ENCODE results near the gene GMEB2.
"Not testable (repeated sequence)": the region's sequence is repeated elsewhere in the genome, so short reads cannot be mapped to it uniquely, and the experiment has no call there.

GMEB2 gene

DNA sequence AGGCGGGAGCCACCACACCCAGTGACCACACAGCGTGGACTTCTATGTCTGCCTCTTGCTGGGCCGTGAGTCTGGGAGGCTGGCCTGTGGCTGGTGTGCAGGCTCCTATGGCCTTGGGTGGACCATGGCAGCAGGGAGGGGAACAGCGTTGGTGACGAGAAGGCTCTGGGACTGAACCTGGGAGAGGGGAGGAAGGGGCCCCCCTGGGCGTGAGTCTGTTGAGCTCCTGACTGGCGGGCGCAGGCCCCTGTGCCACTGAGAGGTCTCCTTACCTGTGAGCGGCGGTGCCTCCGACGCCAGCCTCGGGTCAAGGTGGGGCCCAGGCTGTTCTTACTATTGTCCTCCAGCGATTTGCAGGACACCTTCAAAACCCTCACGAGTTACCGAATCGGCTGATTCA, 40.1 kb downstream of the GMEB2 start:
- DNase-seq = no peak

DNA sequence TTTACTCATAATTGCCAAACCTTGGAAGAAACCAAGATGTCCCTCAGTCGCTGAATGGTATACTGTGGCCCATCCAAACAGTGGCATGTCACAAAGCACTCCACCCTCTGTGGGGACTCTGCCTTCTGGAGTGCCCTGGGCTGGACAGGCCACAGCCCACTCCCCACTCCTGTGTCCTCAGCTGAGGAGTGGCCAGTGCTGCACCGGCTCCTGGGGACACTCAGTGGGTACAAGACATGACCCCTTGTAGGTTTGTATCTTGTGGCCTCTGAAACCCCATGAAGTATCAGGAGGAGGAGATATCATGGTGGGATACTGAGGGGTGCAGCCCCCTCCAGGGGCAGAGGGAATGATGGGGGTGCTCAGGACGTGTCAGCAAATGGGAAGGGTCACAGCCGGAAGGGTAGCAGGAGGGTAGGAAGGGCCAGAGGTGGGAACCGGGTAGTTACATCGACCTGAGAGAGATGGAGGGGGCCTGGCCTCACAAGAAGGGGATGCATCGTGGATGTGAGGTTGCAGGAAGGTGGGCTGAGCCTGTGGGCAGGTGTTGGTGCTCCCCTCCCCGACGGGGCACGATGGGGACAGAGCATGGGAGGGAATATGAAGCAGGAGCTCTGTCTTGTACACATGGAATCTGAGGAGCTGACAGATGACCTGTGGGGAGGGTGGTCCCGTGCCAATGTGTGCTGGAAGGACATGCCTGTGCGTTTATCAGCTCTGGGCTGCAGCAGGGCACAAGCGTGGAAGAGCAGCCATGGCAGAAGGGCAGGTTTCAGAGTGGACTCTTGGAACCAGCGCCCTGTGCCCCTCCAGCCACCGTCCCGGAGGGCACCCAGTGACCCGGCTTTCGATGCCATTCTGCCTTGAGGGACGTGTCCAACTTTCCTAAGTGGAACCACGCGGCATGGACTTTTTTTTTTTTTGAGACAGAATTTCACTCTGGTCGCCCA, 41.0 kb downstream of the GMEB2 start:
- DNase-seq = no peak

DNA sequence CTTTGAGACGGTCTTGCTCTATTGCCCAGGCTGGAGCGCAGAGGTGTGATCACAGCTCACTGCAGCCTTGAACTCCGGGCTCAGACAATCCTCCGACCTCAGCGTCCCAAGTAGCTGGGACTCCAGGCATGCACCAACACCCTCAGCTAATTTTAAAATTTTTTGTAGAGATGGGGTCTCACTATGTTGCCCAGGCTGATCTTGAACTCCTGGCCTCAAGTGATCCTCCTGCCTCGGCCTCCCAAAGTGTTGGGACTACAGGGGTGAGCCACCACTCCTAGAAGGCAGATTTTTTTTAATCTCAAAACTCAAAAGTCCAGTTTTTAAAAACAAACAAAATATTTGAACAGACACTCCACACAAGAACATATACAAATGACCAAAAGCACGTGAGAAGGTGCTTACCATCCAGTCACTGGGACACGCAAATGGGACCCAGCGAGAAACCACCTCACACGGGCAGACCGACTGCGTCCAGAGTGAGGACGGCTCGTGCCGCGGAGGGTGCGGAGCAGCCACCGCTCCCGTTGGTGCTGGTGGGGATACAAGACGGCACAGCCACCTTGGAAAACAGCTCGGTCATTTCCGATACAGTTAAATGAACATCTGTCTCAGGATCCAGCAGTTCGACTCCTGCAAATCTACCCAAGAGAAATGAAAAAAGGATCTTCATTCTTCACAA, 44.4 kb downstream of the GMEB2 start:
- no peak for DNase-seq

DNA sequence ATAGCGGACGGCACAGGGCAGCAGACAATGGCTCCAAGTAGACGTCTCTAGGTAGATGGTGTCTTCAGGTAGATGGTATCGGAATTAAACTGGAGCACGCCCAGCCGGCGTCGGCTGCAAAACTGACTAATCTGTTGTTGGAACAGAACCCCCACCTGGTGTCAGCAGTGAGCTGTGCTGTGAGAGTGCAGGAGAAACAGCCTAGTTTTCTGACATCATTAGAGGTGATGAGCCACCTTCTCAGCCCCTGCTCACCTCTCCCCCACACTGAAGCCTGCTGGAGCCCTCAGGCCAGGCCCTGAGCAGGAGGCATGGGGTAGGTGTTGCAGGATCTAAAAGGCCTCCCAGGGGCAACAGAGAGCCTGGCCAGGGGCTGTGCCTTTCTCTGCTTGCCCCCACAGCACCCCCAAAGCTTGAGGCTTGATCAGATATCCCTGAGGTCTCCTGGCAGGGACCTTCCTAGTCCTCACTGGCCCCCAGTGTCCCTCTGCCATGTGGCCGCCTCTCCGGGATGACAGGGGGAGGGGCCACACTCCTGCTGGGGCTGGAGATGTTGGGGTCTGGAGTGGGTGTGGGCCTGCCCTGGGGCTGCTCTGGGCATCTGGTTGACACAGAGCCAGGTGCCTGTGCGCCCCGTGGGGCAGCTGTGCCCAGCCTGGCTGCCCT, 46.0 kb downstream of the GMEB2 start:
- DNase-seq = peak; percentile 6

DNA sequence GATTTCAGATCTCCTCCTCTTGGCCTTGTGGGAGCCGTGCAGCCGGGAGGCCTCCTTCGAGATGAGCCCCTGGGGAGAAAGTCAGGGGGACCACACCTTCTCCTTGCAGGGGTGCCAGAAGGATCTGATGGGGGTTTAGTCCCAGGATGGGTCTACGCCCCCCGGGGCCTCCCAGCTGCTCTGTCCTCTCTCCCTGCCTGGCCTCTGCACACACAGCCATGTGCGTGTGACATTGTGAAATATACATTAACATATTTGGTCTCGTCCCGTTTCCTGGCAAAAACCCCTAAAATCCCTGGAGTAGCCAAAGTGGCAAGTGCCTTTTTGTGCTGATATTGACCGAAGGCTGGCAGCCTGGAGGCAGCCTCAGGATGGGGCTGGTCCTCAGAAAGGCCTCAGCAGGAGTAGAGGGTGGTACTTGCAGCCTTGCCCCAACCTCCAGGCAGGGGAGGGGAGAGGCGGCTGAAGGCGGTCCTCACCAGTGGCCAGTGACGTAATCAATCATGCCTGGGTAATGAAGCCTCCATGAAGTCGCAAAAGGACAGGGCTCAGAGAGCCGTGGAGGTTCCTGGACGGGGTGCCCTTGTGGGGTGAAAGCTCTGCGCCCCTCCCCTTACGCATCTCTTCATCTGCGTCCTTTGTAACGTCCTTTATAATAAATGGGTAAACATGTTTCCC, 47.7 kb downstream of the GMEB2 start:
- no peak for DNase-seq

DNA sequence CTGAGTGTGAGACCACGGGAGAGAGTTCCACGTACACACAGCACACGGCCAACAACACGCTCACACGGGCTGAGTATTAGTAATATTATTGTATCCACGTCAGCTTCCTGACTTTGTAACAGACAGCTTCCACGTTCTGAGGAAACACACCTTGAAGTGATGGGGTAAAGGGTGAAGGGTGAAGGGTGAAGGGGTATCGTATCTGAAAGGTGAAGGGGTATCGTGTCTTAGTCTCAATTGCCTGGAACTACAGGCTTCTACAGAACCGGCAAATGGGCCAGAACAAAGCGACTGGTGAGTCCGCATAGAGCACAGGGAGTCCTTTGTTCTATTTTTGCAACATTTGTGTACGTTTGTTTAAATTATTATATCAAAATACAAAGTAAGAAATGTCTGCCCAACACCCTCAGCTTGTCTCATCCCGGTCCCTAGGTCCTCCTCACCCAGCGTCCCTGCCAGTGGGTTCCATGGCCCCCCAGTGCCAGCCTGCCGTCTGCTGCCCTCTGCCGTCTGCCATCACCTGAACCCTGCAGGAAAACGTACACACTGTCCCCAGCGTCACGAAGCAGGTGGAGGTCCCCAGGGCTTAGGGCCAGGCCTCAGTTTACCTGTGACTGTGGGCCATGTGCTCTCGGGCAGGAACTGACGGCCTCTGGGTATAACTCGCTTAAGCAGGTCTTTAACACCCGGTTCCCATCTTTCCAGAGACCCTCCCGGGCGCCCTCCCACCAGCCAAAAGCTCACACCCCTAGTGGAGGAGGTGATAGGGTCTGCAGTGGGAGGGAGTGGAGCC, 48.5 kb downstream of the GMEB2 start:
- no peak for DNase-seq

DNA sequence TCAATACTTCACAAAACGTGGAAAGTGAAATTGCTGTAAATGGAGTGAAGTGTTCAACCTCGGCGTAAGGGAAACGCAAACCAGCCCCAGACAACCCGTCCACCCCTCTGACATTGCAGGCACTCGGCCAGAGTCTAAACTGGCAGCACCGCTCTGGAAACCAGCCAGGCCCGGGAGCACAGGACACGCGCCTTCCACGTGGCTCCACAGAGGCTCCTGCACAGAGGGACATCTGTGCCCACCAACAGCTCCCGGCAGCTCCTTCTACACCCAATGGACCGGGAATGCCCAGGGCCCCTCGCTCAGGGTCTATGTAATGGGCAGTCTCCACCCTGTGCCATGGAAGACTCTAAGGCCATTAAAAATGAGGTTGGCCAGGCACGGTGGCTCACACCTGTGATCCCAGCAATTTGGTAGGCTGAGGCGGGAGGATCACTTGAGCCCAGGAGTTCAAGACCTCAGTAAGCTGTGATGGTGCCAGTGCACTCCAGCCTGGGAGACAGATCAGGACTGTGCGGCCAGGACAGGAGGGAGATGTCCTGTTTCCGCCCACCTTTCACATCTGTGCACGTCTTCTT, 49.5 kb downstream of the GMEB2 start:
- peak; percentile 15 for DNase-seq

DNA sequence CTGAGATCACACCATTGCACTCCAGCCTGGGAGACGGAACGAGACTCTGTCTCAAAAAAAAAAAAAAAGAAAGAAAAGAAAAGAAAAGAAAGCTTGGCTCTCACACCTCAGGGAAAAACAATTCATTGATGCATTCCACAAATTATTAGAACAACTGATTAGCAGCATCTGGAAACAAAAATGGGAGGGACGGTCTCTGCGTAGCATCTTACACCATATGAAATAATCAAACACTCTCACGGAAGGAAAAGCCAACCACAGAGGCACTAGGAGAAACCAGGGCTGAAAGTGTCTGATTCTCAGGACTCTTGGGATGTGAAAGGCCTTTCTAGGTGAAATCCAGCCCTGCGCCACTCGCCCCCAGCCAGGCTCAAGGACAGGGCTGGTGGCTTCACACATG, 50.6 kb downstream of the GMEB2 start:
- no peak for DNase-seq

DNA sequence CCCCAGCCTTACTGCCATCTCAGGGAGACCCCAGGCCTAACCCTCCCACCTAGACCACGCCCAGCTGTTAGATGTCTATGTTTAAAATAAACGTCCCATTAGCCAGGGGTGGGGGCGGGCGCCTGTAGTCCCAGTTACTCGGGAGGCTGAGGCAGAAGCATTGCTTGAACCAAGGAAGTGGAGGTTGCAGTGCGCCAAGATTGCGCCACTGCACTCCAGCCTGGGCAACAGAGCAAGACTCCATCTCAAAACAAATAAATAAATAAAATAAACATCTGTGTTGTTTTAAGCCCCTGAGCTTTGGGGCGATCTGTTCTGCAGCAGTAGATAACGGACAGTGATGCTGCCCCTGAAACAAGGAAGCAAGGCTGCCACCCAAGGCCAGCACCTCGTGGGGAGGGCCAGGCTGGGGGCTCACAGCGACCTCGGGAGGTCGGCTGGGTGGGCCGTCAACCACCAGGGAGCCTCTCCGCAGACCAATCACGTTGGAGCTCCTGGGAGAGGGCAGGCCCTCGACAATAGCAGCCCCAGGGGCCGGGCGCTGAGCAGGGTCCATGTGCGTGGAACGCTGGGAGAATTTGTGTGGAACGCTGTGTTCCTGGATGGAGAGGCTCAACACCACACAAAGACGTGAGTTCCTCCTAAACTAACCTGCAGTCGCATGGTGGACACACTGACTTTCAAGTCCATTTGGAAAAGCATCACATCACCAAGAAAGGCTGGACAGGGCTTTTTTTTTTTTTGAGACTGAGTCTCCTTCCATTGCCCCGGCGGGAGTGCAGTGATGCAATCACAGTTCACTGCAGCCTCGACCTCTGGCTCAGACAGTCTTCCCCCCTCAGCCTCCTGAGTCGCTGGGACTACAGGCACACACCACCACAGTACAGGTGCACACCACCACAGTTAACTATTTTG, 51.8 kb downstream of the GMEB2 start:
- DNase-seq = no peak

DNA sequence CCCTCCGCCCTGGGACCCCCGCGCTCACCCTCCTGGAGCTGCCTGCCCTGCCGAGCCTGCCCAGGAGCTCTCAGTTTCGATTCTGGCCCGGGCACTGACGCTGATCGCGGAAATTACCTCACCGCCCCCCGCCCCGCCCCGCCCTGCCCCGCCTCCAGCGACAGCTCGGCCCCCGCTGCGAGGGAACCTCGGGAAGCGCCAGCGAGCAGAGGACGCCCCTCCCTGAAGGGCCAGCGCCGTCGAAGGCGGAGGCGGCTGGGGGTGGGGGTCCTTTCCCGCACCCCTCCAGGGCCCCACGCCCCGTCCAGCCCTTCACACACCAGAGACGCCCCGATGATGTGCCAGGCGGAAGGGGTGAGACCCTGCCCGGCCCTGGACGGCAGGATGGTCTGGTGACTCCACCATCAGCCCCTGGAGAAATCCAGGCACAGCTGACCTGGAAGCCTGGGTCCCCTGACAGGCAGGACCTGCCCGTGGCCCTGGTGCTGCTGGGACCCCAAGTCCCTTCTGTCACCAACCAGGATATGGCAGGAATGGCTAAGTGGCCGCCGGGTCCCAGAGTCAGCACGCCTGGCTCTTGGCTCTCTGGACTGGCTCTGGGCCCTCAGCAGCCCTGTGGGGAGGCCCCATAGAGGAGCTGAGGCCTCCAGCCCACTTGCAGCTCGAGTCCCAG, 52.6 kb downstream of the GMEB2 start, which contains the start of gene HELZ2:
Gene HELZ2 (minus strand): TSS at position 84 of the 673 bp plus-strand sequence. CDS start 1,854 bp downstream, outside the sequence.
- peak; percentile 20 for DNase-seq

DNA sequence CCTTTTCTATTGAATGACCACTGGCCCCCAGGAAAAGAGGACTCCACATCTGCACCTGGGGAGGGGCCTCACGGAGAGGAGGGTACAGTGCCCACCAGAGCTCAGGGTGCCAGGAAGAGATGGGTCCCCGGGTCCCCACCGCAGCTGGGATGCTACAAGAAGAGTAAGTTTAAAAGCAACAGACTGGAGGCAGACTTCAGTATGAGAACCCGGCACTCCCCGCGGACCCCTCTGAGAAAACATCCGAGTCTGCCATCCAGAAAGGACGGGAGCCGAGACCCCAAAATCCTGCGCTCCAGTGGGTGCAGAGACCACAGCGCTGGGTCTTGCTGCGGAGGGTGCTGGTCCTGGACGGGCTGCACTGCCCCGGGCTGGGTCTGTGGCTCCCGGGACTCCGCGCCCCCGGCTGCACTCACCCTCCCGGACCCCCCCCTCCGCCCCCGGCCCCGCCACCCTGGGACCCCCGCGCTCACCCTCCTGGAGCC, 53.2 kb downstream of the GMEB2 start:
- DNase-seq = no peak

DNA sequence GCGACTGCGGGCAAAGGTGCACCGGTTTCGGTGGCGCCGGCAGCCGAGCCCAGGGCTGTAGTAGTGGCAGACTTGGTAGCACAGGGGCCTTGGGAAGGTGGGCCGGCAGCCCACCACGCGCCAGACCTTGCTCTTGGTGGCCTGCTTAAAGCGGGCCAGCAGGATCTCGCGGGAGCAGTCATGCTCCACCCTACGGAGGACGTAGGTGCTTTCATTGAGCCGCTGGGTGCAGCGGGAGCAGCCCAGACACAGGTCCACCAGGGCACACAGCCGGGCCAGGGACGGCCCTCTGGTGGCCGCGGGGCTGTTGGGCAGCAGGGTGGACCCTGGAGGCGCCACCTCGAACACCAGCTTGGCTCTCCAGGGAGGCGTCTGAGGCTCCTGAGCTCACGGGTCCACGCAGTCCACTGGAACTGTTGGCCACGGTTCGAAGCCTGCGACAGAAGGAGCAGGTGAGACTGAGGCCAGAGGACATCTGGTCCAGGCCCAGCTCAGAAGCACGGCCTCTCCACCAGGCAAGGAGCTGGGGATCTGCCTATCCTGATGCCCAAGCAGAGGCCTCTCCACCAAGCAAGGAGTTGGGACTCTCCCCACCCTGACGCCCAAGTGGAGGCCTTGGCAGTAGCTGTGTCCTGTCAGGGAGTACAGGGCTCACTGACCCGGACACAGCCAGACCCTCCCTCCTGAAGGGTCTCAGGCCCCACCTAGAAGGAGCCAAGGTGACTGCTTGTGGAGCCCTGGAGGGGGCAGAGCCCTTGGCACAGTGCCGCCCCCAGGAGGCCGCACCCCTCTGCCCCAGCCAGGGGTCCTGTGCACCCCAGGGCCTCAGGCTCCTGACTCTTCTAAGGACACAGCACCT, 53.9 kb downstream of the GMEB2 start:
- DNase-seq = no peak

DNA sequence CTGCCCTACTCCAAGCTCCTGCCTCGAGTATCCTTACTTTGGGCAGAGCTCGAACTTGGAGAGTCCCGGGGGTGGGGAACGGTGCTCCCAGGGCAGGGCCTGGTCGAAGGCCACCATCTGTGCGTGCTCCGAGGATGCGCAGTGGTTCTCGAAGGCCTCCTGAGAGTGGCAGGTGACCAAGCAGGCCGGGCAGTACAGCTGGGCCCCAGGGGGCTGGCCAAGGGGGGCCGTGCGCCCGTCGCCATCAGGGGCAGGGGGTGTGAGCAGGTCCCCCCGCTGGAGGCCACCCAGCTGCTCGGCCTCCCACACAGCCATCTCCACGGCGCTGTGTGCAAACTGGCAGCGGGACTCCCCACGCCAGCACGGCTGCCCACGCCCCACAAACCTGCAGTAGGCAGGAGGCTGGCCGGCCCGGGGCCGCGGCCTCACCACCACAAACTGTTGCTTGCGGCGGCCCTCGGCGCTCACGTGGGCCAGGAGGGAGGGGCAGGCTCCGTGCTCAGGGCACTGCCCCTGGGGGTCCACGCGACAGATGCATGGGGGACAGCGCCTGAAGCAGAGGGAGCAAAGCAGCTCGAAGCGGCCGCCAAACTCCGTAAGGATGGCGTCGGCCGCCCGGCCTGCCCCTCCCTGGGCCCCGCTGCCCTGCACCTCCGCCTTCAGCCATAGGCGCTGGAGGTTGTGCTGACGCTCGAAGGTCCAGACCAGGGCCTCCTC, 54.7 kb downstream of the GMEB2 start:
- no peak for DNase-seq

DNA sequence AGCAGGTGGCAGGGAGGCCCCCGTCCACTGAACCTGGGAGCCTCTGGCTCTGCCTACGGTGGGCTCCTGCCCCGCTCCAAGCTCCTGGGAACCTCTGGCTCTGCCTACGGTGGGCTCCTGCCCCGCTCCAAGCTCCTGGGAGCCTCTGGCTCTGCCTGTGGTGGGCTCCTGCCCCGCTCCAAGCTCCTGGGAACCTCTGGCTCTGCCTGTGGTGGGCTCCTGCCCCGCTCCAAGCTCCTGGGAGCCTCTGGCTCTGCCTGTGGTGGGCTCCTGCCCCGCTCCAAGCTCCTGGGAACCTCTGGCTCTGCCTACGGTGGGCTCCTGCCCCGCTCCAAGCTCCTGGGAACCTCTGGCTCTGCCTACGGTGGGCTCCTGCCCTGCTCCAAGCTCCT, 55.8 kb downstream of the GMEB2 start:
- not testable (repeated sequence) for DNase-seq

DNA sequence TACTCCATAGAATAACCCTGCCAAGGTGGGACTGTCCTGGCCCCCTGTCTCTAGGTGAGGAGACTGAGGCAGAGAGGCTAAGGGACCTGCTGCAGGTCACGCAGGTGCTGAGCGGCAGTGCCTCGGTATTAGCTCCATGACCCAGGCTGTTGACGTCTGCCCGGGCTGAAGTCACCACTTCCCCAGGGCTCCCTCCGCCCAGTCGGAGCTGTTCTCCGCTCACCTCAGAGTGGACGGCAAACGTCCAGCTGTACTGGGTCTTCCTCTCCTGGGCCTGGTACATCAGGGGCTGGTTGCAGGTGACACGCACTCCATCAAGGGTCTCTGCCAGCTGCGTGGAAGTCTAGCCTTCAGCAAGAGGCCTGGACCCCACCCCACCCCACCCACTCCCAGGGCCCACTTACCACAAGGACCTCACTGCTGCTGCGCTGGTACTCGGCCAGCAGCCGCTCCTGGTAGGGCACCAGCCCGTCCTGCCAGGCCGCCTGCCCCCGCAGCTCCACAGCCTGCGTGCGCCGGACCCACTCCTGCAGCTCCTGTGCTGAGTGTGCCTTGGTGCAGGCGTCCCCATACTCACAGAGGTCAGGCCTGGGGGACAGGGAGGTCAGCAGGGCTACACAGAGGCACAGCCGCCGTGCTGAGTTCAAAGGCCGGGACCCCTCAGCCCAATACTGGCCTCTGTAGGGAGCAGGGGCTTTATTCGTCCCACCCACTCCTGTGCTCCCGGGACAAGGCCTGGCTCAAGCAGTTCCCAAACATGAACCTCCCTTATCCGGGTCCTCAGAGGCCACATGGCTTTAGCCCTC, 56.4 kb downstream of the GMEB2 start:
- no peak for DNase-seq

DNA sequence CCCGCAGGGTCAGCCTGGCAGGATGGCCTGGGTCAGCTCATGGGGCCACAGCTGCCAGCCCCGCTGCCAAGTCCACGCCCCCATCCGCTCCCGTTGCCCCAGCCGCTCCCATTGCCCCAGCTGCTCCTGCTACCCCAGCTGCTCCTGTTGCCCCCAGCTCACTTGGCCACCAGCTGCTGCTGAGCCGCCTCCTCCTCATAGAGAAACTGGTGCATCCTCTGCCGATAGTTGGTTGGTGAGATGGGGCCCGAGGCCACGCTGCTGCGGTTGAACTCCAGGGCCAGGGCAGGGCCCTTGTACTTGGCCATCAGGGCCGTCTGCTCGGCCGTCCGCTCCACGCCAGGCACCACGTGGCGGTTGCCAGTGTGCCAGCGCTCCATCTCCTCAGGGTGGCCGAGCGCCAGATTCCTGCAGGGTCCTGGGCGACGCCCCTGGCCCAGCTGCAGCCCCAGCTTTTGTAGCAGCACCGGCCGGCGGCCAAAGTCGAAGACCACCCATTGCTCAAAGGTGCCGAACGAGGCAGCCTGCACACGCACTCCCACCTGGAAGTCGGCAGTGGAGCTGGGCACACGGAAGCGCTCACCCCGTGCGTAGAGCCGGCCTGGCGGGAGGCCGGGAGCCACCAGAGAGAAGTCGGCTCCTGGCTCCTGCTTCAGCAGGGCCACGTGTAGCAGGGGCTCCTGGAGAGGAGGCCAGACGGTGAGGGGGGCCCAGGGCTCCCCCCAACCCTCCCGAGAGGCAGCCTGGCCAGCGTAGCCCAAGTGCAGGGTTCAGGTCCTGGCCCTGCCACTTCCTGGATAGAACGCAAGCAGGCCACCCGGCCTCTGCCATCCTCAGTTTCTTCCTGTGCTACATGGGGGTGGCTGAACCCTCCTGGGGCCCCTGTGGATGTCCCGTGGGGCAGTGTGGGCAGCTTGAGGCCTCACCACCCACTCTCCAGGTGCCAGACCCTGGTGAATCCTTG, 57.6 kb downstream of the GMEB2 start:
- DNase-seq = peak; percentile 25
